Measurements from ENCODE around the gene KCTD16.

The KCTD16 gene

DNA sequence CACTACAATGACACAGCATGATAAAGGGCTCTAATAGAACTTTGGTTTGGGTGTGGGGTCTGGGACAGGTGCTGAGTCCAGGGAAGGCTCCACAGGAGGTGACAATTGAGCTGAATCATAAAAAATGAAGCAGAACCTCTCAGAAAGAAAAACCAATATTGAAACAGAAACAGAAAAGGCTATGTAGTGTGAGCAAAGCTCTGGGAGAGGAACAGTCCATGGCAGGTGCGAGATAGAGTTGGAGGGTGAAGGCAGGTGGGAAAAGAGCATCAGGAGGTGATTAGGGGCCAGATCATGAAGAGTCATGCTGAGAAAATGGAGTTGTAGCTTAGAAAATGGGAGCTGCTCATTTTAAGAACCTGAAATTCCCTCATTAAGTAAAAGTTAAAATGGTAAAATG lies 164.9 kb downstream of the KCTD16 start:
- no peak for DNase-seq
- Mint-ChIP-seq H3K4me3 (no peak overlapping the region), H3K9me3 (no peaks in the 10 kb centered on the region), H3K4me1 (ENCODE audit: low read depth) (no peaks in the 10 kb centered on the region), H3K27me3 (peaks cover 2% of the 10 kb centered on the region), H3K27ac (no peak overlapping the region), H3K36me3 (ENCODE audit: low read depth) (no peaks in the 10 kb centered on the region)

DNA sequence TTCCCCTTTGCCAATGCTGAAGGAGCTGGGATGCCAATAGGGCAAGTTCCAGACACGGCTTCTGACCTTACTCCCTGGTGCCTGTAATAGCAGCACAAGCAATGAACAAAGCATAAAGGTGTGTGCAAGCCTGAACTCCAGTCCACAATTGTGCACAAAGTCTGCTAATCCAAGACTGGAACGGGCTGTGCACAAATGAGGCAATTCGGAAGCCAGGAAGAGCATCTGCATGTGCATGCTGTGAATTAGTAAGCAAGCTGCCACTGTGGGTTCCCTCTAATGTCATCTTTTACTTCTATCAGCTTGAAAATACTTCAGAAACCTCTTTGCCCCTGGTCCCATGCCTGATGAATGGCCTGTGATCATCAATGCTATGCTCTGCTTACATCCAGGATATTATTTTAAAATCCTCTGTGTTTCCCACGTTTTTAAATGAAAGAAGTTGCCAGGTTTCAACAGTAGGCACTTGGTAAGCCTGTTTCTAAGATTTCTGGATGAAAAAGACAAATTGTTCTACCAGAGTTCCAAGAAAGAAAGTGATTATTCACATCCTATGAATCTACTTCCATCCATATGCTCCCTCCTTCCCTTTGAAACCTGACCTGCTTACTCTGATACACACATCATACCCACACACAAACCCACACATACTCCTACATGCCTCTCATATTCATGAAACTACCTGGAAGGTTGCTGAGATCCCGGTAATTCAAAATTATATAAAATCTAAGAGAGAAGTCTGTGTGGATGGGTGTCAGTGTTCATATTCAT lies 165.7 kb downstream of the KCTD16 start:
- peaks cover 2% of the 10 kb centered on the region for H3K9me3 Mint-ChIP-seq
- no peak overlapping the region for H3K4me3 Mint-ChIP-seq
- peaks cover 2% of the 10 kb centered on the region for H3K27me3 Mint-ChIP-seq
- no peaks in the 10 kb centered on the region for H3K4me1 Mint-ChIP-seq (ENCODE audit: low read depth)
- DNase-seq: no peak
- no peak overlapping the region for H3K27ac Mint-ChIP-seq
- H3K36me3 Mint-ChIP-seq (ENCODE audit: low read depth): no peaks in the 10 kb centered on the region

DNA sequence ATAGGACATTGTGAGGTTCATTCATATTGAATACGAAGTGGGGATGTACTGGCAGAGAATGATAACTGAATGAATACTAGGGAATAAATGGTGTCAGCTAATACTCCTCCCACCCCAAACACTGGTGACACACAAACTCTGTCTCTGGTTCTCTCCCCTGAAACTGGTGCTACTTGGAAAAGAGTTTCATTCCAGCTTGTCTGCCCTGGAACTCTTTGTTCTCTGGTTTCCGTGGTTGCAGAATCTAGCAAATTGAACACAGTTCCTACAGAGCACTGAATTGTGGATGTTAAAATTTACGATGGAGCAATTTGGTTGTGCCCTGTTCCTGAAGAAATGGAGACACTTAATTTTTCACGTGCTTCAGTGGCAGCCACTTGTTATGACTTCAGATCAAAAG lies 181.7 kb downstream of the KCTD16 start:
- no peaks in the 10 kb centered on the region for H3K27me3 Mint-ChIP-seq
- H3K4me3 Mint-ChIP-seq: no peak overlapping the region
- H3K4me1 Mint-ChIP-seq (ENCODE audit: low read depth): no peaks in the 10 kb centered on the region
- no peaks in the 10 kb centered on the region for H3K9me3 Mint-ChIP-seq
- no peak for DNase-seq
- no peaks in the 10 kb centered on the region for H3K36me3 Mint-ChIP-seq (ENCODE audit: low read depth)
- no peak overlapping the region for H3K27ac Mint-ChIP-seq

DNA sequence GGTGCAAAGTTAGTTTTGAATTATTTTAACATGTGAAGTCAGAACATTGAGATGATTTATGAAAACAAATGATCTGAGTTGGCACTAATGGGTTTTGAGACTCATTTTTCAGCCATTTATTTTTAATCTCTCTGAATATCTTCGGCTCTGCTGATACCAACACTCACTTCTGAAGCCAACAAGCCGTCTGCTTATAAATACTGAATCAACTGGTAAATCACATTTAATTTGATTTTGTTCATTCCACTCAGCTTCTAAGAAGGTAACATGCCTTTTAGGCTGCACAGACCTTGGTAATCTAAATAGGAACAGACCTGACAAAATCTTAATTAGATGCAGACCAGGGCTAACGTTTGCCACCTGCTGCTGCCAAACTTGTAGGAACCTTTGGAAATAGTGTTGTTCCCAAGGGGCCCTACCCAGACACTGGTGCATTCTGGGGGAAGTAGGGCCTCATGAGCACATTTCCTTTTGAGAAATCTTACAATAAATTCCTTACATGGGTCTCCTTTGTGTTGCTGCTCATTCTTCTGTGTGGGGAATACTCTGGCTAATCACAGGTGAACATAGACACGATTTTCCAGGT lies 182.2 kb downstream of the KCTD16 start:
- Mint-ChIP-seq H3K4me3 (no peak overlapping the region), H3K36me3 (ENCODE audit: low read depth) (no peaks in the 10 kb centered on the region), H3K9me3 (no peaks in the 10 kb centered on the region), H3K27ac (no peak overlapping the region), H3K27me3 (no peaks in the 10 kb centered on the region), H3K4me1 (ENCODE audit: low read depth) (no peaks in the 10 kb centered on the region)
- no peak for DNase-seq

DNA sequence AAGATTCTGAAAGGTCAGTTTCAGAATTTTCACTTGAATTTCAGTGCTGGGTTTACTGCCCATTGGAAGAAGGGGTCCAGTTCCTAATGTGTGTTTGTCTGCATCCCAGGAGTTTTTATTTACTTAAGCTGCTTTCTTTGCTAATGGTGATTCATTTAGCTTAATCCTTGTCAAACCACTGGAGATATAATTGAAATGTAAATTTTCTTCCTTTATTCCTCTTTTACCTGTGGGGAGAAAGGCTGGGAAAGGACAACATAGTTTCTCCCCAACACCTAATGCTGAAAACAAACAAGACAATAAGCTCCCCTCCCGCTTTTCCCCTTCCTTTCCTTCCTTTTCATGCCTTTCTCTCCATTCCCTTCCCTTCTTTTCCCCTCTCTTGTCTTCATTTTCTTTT lies 185.8 kb downstream of the KCTD16 start:
- H3K27ac Mint-ChIP-seq: no peak overlapping the region

DNA sequence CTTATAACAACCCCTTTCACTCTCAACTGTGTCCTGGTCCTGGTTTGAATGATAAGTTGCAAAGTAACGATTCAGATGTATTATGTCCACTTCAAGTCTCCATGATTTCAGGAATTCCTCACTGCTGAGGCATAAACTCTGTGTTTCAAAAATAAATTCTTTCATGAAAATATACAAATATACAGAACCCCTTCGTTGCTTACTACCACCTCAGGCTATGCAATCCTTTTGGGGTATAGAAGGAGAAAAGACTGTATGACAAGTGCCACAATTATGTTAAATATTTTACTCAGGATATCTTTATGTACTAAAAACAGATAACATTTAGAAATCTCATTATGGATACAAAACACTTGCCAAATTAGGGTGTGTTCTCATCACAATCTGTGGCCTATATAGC lies 190.7 kb downstream of the KCTD16 start:
- H3K4me1 Mint-ChIP-seq (ENCODE audit: low read depth): no peaks in the 10 kb centered on the region

More for the DNA sequence above, 185.8 kb downstream of the KCTD16 start:
- Mint-ChIP-seq H3K27me3 (no peaks in the 10 kb centered on the region), H3K4me3 (no peak overlapping the region), H3K36me3 (ENCODE audit: low read depth) (no peaks in the 10 kb centered on the region), H3K9me3 (no peaks in the 10 kb centered on the region), H3K4me1 (ENCODE audit: low read depth) (no peaks in the 10 kb centered on the region)
- no peak for DNase-seq

DNA sequence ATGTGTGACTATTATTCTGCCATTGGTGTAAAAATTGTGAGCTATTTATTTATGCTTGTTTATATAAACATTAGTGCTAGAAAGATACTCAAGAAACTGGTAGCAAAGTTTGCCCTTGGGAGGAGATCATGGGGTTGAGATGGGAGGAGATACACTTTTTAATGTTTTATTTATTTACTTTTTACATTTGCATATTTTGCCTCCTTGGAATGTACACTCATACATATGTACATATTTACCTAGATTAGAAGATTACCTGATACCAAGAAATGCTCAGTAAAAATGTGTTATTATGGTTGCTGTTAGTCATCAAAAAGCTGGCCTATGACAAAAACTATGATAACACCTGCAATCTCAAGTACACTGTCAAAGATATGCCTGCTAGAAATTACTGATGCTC lies 195.2 kb downstream of the KCTD16 start:
- no peak overlapping the region for H3K4me3 Mint-ChIP-seq
- H3K27ac Mint-ChIP-seq: no peak overlapping the region
- no peaks in the 10 kb centered on the region for H3K36me3 Mint-ChIP-seq (ENCODE audit: low read depth)
- H3K27me3 Mint-ChIP-seq: peaks cover 2% of the 10 kb centered on the region
- no peaks in the 10 kb centered on the region for H3K9me3 Mint-ChIP-seq
- H3K4me1 Mint-ChIP-seq (ENCODE audit: low read depth): no peaks in the 10 kb centered on the region
- DNase-seq: no peak

More for the DNA sequence above, 190.7 kb downstream of the KCTD16 start:
- H3K27me3 Mint-ChIP-seq: no peaks in the 10 kb centered on the region
- H3K9me3 Mint-ChIP-seq: no peaks in the 10 kb centered on the region
- H3K27ac Mint-ChIP-seq: no peak overlapping the region
- H3K36me3 Mint-ChIP-seq (ENCODE audit: low read depth): no peaks in the 10 kb centered on the region
- no peak overlapping the region for H3K4me3 Mint-ChIP-seq
- no peak for DNase-seq

DNA sequence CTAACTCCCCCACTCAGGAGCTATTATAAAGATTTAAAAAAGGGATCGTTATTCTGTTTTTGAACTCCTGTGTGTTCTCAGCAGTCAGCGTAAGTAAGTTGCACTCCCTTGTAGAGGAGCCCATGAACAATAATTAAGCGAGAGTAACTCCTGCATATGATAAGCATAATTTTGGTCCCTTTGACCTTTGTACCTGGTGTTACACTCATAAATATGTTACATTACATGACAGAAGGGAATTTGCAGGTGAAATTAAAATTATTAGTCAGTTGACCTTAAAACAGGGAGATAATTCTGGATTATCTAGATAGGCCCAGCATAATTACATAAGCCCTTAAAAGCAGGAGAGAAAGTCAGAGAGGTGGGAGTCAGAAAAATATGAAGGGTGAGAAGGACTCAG lies 197.3 kb downstream of the KCTD16 start:
- no peak for DNase-seq
- Mint-ChIP-seq H3K27me3 (peaks cover 2% of the 10 kb centered on the region), H3K36me3 (ENCODE audit: low read depth) (no peaks in the 10 kb centered on the region), H3K4me3 (no peak overlapping the region), H3K9me3 (no peaks in the 10 kb centered on the region), H3K4me1 (ENCODE audit: low read depth) (no peaks in the 10 kb centered on the region), H3K27ac (no peak overlapping the region)

DNA sequence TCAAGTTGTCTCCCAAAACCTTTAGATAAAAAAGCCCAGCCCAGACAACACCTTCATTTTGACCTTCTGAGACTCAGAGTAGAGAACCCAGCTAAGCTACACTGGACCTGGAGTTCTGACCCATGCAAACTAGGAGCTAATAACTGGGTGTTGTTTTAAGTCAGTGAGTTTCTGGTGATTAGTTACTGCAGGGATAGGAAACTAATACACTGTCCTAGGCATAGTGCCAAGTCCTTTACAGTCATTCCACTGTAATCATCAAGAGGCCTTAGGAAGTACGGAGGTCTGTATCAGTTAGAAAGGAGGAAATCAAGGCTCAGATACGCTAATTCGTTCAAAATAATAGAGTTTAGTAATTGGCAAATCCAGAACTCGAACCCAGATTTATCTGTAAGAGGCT lies 197.9 kb downstream of the KCTD16 start:
- Mint-ChIP-seq H3K27ac (no peak overlapping the region), H3K4me3 (no peak overlapping the region), H3K27me3 (peaks cover 2% of the 10 kb centered on the region), H3K4me1 (ENCODE audit: low read depth) (no peaks in the 10 kb centered on the region), H3K9me3 (no peaks in the 10 kb centered on the region), H3K36me3 (ENCODE audit: low read depth) (no peaks in the 10 kb centered on the region)
- DNase-seq: no peak

DNA sequence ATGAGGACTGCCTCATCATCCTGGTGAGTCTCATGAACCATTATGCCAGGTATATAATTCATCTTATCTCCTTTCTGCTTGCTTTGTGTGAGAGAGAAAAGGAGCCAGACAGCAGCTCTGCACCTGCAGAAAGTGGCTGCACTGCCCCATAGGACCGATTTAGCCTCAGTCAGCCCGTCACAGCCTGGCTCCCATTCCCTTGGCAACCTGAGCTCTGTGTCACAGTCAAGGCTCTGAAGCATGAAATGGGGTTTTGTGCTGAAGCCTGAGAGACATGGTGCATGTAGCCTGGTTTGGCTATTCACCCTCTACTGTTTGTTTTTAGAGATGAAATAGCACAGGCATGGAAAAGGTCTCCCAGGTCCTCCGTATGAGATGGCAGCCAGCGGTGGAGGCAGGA lies 198.3 kb downstream of the KCTD16 start:
- no peak for DNase-seq
- H3K36me3 Mint-ChIP-seq (ENCODE audit: low read depth): no peaks in the 10 kb centered on the region
- no peaks in the 10 kb centered on the region for H3K9me3 Mint-ChIP-seq
- H3K27me3 Mint-ChIP-seq: peaks cover 2% of the 10 kb centered on the region
- no peaks in the 10 kb centered on the region for H3K4me1 Mint-ChIP-seq (ENCODE audit: low read depth)
- H3K4me3 Mint-ChIP-seq: no peak overlapping the region
- no peak overlapping the region for H3K27ac Mint-ChIP-seq

DNA sequence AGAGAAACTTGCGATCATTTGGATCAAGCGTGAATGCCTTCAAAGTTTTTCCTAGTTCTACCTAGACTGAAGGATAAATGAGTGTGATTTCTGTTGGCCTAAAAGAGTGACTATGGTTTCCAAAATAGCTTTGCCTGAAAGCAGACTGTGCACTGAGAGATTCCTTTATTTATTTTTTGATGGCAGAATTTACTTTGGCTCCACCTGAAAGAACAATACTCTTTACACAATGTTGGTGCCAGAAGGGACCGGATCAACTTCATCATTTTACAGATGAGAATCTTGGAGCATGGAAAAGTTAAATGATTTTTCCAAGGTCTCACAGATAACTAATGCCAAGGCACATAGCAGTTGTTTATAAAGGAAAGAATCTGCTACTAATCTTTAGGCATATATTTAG lies 199.6 kb downstream of the KCTD16 start:
- H3K27ac Mint-ChIP-seq: no peak overlapping the region
- DNase-seq: no peak
- no peak overlapping the region for H3K4me3 Mint-ChIP-seq
- H3K36me3 Mint-ChIP-seq (ENCODE audit: low read depth): no peaks in the 10 kb centered on the region
- H3K27me3 Mint-ChIP-seq: peaks cover 2% of the 10 kb centered on the region
- H3K9me3 Mint-ChIP-seq: no peaks in the 10 kb centered on the region
- no peaks in the 10 kb centered on the region for H3K4me1 Mint-ChIP-seq (ENCODE audit: low read depth)

DNA sequence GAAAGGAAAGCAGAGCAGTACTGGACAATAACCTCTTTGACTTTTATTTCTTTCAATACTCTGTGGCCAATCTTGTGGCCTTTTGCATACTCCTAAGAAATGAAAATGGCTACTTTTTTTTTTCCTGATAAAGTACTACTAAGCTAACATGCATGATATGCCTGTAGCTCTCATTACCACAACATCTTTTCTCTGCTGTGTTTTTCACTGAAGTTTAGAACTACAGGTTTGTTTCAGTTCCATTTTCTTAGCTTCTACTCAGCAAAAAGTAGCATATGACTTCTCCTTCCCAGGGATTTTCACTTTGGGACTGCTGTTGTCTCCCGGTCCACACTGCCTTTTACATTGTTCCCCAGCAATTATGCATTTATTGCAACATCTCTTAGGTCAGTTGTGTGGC lies 204.0 kb downstream of the KCTD16 start:
- Mint-ChIP-seq H3K27me3 (peaks cover 2% of the 10 kb centered on the region), H3K27ac (no peak overlapping the region), H3K4me3 (no peak overlapping the region), H3K36me3 (ENCODE audit: low read depth) (no peaks in the 10 kb centered on the region), H3K4me1 (ENCODE audit: low read depth) (no peaks in the 10 kb centered on the region), H3K9me3 (no peaks in the 10 kb centered on the region)
- no peak for DNase-seq

DNA sequence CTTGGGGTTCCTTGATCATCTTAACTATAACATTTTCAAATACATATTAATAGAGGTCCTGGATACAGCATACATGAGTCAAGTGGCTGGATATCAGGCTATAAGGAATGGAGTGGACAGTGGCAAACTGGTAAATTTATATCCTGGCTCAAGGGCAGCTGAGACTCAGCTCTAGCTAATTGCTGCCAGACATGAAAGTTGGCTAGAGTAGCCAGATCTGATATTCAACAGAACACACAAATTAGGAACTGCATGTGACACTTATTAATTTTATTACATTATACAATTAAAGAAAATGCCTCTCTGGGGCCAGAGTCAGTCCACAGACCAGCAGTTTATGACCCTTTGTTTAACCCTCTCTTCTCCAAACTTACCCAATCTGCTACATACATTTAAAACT lies 206.5 kb downstream of the KCTD16 start:
- no peak for DNase-seq
- Mint-ChIP-seq H3K4me3 (no peak overlapping the region), H3K4me1 (ENCODE audit: low read depth) (no peaks in the 10 kb centered on the region), H3K27ac (no peak overlapping the region), H3K36me3 (ENCODE audit: low read depth) (no peaks in the 10 kb centered on the region), H3K27me3 (no peaks in the 10 kb centered on the region), H3K9me3 (peaks cover 15% of the 10 kb centered on the region)

DNA sequence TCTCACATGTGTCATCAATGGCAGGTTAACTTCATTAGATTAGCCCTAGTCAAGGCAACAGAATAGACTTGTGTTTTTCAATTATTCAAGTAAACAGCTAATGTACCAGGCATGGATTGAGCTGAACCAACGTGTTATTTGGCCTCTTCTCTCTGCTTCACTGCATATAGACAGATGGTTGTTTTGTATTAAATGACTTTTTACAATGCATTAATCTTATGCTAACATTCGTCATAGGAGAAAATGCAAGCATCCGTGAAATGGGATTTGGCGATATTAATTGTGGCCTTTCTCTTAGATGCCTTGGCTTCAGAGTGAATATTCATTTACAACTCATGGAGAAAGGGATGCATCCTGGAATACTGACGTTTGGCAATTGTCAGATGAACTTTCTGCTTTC lies 208.0 kb downstream of the KCTD16 start:
- DNase-seq: no peak
- H3K27me3 Mint-ChIP-seq: no peaks in the 10 kb centered on the region
- H3K36me3 Mint-ChIP-seq (ENCODE audit: low read depth): no peaks in the 10 kb centered on the region
- H3K9me3 Mint-ChIP-seq: peaks cover 15% of the 10 kb centered on the region
- no peak overlapping the region for H3K4me3 Mint-ChIP-seq
- H3K27ac Mint-ChIP-seq: no peak overlapping the region
- H3K4me1 Mint-ChIP-seq (ENCODE audit: low read depth): no peaks in the 10 kb centered on the region

DNA sequence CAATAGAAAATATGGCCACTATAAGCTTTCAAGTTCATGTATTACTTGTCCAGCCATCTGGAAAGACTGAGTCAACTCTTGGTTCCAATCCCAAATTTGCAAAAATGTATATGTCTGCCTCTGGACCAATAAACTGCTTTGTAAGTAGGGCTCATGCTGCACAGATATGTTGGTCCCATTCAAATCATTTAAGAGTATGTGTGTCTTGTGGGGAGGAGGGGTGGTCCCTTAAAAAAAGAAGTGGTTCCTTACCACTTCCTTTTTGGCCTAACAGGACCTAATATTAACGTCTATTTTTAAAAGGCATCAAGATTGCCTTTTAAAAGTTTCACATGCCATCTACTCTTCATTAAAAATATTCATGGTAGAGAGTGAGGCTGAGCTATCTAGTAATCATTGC lies 214.9 kb downstream of the KCTD16 start:
- no peaks in the 10 kb centered on the region for H3K36me3 Mint-ChIP-seq (ENCODE audit: low read depth)
- H3K4me3 Mint-ChIP-seq: no peak overlapping the region
- H3K27ac Mint-ChIP-seq: no peak overlapping the region
- DNase-seq: no peak
- peaks cover 14% of the 10 kb centered on the region for H3K9me3 Mint-ChIP-seq
- H3K27me3 Mint-ChIP-seq: no peaks in the 10 kb centered on the region
- no peaks in the 10 kb centered on the region for H3K4me1 Mint-ChIP-seq (ENCODE audit: low read depth)

Measured in activated T-cell treated with anti-CD3 and anti-CD28 coated beads, Interleukin-2, amount 50 U/mL, for 24 hours (primary cell).